Panc1 (cell line): ENCODE data around the gene DNAJA3. TPM values are rescaled to one million over a fixed set of nuclear protein-coding genes. Genes with fewer than 3 reads are reported as not detected.

ENCODE experiments used
- ATAC-seq: fragments of 200-7000 bp; cut with Tn5 transposase; 2 replicates; pipeline ENCODE4 v1.9.1; 2020; ENCODE audit warnings: mild to moderate bottlenecking, moderate library complexity
- BruUV-seq: library from RNA; stranded (reverse); fragments of 400-500 nt; replicated peaks from 2 replicates; lab custom pipeline; 2021; lab: Mats Ljungman, UMichigan
- CTCF ChIA-PET: fragments of 300-600 bp; sonication (Branson Sonifier 250); formaldehyde crosslinking; loops from one replicate; lab custom pipeline; 2022; ENCODE audit warnings: antibody characterized with exemption; lab: Charles Lee
- POLR2A ChIA-PET: fragments of 300-600 bp; sonication (Branson Sonifier 250); formaldehyde crosslinking; loops from one replicate; lab custom pipeline; 2022; ENCODE audit warnings: antibody characterized with exemption; lab: Charles Lee
- DNase-seq: peaks from one replicate; pipeline ENCODE4 v3.0.0-alpha.2; 2010; ENCODE audit warnings: low read depth, low spot score
- H3K27ac ChIP-seq: 2 replicates; pipeline ENCODE4 v1.5.1; 2011; ENCODE audit warnings: mild to moderate bottlenecking, low read length, inconsistent platforms
- H3K27me3 ChIP-seq: fragments of 200-500 bp; sonication (Bioruptor generic); 2 replicates; pipeline ENCODE4 v1.6.0; 2014; ENCODE audit warnings: low read length, inconsistent platforms; ENCODE audit not compliant: control insufficient read depth, insufficient read depth
- H3K36me3 ChIP-seq: fragments of 200-500 bp; sonication (Bioruptor generic); 2 replicates; pipeline ENCODE4 v1.5.1; 2014; ENCODE audit warnings: inconsistent platforms, mild to moderate bottlenecking, low read length, moderate library complexity; ENCODE audit not compliant: control insufficient read depth, insufficient read depth
- H3K4me1 ChIP-seq: 2 replicates; pipeline ENCODE4 v1.5.1; 2011; ENCODE audit warnings: inconsistent platforms, mild to moderate bottlenecking, low read length, moderate library complexity; ENCODE audit not compliant: control insufficient read depth, insufficient read depth
- H3K4me3 ChIP-seq, 2 experiments: 2 replicates each; pipeline ENCODE4 v1.5.1; 2011 to 2012; ENCODE audit warnings: low read depth in 2 of 2, low read length in 2 of 2, mild to moderate bottlenecking in 2 of 2, inconsistent platforms in 1 of 2, moderate library complexity in 1 of 2
- H3K9me3 ChIP-seq: fragments of 200-500 bp; sonication (Bioruptor generic); 2 replicates; pipeline ENCODE4 v1.5.1; 2014; ENCODE audit warnings: low read depth, mild to moderate bottlenecking, inconsistent platforms, low read length, moderate library complexity; ENCODE audit not compliant: control insufficient read depth, insufficient read depth
- POLR2AphosphoS5 ChIP-seq: IDR thresholded peaks from 2 replicates; pipeline ENCODE4 v1.6.1; 2012; ENCODE audit warnings: mild to moderate bottlenecking, low read depth, low read length, moderate library complexity
- SIN3A ChIP-seq: IDR thresholded peaks from 2 replicates; pipeline ENCODE4 v1.6.1; 2012; ENCODE audit warnings: low read depth, mild to moderate bottlenecking, low read length, moderate library complexity, borderline replicate concordance; ENCODE audit not compliant: insufficient read depth
- TCF7L2 ChIP-seq: IDR thresholded peaks from 2 replicates; pipeline ENCODE4 v1.6.1; 2011; ENCODE audit warnings: mild to moderate bottlenecking, low read depth, low read length, inconsistent platforms
- in situ Hi-C: cut with HindIII; loops from 2 replicates; pipeline ENCODE4 v1.10.0; 2016; ENCODE audit warnings: low sequenced_read_pairs, low pct_unique_long_range_greater_than_20kb
- intact Hi-C: fragments of 100-400 bp; cut with micrococcal nuclease; formaldehyde crosslinking; loops from one replicate; pipeline ENCODE4 v1.10.0; 2022; ENCODE audit not compliant: unreplicated experiment
- total RNA-seq: library from RNA; stranded (reverse); gene quantifications from one replicate; pipeline ENCODE4 v1.2.1, GENCODE V29; 2021; ENCODE audit not compliant: unreplicated experiment
- TF ChIP-seq, protein P1 (sequence below): fragments of 450-650 bp; IDR thresholded peaks from 2 replicates; pipeline ENCODE4 v1.5.1; 2017; ENCODE audit warnings: mild to moderate bottlenecking
- TF ChIP-seq, protein P2 (sequence below), 2 experiments: IDR thresholded peaks; 2 replicates each; pipeline ENCODE4 v1.6.1; 2011 to 2012; ENCODE audit warnings: low read depth in 2 of 2, control low read depth in 1 of 2, low read length in 1 of 2, mild to moderate bottlenecking in 1 of 2, moderate library complexity in 1 of 2; ENCODE audit not compliant: insufficient read depth in 1 of 2

Gene DNAJA3
- total RNA-seq, 1 experiment from 2014 or later, result 68.7 TPM

- no TSS peak for BruUV-seq
- DNase-seq (no peak), ATAC-seq (peak; percentile 94)
- TF ChIP-seq POLR2AphosphoS5 (no peak), SIN3A (no peak), TCF7L2 (no peak)
- TF ChIP-seq, protein P1, sequence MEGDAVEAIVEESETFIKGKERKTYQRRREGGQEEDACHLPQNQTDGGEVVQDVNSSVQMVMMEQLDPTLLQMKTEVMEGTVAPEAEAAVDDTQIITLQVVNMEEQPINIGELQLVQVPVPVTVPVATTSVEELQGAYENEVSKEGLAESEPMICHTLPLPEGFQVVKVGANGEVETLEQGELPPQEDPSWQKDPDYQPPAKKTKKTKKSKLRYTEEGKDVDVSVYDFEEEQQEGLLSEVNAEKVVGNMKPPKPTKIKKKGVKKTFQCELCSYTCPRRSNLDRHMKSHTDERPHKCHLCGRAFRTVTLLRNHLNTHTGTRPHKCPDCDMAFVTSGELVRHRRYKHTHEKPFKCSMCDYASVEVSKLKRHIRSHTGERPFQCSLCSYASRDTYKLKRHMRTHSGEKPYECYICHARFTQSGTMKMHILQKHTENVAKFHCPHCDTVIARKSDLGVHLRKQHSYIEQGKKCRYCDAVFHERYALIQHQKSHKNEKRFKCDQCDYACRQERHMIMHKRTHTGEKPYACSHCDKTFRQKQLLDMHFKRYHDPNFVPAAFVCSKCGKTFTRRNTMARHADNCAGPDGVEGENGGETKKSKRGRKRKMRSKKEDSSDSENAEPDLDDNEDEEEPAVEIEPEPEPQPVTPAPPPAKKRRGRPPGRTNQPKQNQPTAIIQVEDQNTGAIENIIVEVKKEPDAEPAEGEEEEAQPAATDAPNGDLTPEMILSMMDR, result no peak
- TF ChIP-seq, protein P2, sequence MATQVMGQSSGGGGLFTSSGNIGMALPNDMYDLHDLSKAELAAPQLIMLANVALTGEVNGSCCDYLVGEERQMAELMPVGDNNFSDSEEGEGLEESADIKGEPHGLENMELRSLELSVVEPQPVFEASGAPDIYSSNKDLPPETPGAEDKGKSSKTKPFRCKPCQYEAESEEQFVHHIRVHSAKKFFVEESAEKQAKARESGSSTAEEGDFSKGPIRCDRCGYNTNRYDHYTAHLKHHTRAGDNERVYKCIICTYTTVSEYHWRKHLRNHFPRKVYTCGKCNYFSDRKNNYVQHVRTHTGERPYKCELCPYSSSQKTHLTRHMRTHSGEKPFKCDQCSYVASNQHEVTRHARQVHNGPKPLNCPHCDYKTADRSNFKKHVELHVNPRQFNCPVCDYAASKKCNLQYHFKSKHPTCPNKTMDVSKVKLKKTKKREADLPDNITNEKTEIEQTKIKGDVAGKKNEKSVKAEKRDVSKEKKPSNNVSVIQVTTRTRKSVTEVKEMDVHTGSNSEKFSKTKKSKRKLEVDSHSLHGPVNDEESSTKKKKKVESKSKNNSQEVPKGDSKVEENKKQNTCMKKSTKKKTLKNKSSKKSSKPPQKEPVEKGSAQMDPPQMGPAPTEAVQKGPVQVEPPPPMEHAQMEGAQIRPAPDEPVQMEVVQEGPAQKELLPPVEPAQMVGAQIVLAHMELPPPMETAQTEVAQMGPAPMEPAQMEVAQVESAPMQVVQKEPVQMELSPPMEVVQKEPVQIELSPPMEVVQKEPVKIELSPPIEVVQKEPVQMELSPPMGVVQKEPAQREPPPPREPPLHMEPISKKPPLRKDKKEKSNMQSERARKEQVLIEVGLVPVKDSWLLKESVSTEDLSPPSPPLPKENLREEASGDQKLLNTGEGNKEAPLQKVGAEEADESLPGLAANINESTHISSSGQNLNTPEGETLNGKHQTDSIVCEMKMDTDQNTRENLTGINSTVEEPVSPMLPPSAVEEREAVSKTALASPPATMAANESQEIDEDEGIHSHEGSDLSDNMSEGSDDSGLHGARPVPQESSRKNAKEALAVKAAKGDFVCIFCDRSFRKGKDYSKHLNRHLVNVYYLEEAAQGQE (IDR thresholded peaks at IDR 0.05; ENCODE audit: insufficient read depth in 1 of 2, low read depth in 2 of 2, low read length in 1 of 2), result no peak
- no peaks in the 10 kb centered on the region for H3K27me3 ChIP-seq
- no peak overlapping the region for H3K4me3 ChIP-seq
- ChIA-PET POLR2A (interaction anchor here (0.6 kb wide), 2 partner anchors 12 to 227 kb away, joined by 3 to 16 read pairs; partner anchors contain the start of gene TFAP4), CTCF (no interaction called here)
- peak overlapping the region; percentile 45; the same call in 1 of the 2 replicates for H3K27ac ChIP-seq
- intact Hi-C loops (loop anchor here (5.0 kb wide), 1 partner anchor 87 kb away; no protein-coding TSS in a partner anchor), in situ Hi-C loops (no loop called here)
- no peaks in the 10 kb centered on the region for H3K36me3 ChIP-seq
- H3K9me3 ChIP-seq, result no peaks in the 10 kb centered on the region
- H3K4me1 ChIP-seq, result peaks cover 28% of the 10 kb centered on the region
These were observed 74.6 kb downstream of the DNAJA3 start for GRCh38 chr16:4500272-4500671.

DNA sequence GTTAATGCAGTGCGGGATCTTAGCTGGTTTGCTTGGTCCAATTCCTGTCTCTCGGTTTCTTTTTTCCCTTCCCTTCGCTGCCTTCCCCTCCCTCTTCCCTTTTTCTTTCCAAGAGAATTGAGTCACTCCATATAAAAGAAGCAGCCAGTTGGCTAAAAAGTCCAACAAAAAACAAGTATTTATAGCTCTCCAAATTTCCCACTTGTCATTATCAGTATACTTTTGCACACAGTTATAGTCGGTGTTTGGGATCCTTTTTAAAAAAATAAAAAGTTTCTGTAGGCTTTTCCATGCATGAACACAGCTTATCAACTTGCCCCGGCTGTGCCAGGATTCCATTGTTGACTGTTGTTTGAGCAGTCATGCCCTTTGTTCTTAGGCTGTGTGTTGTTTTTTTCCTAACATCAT lies 75.4 kb downstream of the DNAJA3 start:
- no peak overlapping the region for H3K4me3 ChIP-seq
- no peak for ATAC-seq
- H3K36me3 ChIP-seq, result no peaks in the 10 kb centered on the region
- CTCF ChIA-PET, result no interaction called here
- no TSS peak for BruUV-seq
- H3K4me1 ChIP-seq, result peaks cover 22% of the 10 kb centered on the region
- POLR2A ChIA-PET, result no interaction called here
- H3K9me3 ChIP-seq, result no peaks in the 10 kb centered on the region
- no peak for DNase-seq
- H3K27ac ChIP-seq, result peak overlapping the region; percentile 45
- TF ChIP-seq SIN3A (no peak), POLR2AphosphoS5 (no peak), TCF7L2 (no peak)
- TF ChIP-seq, protein P1, result no peak
- TF ChIP-seq, protein P2 (IDR thresholded peaks at IDR 0.05; ENCODE audit: insufficient read depth in 1 of 2, low read depth in 2 of 2, low read length in 1 of 2), result no peak
- H3K27me3 ChIP-seq, result no peaks in the 10 kb centered on the region
- intact Hi-C loops (loop anchor here (5.0 kb wide), 1 partner anchor 86 kb away; no protein-coding TSS in a partner anchor), in situ Hi-C loops (no loop called here)
